Transverse colon (tissue), 3 donors: ENCODE measurements around the gene MTERF1.

Experiments
- CTCF ChIP-seq, 5 experiments: fragments of 200-600 bp in 3 of 5; fragments of 450-650 bp in 2 of 5; sonication (generic) in 3 of 5; IDR thresholded peaks; 1 replicate in 2 of 5; 2 replicates in 3 of 5; pipeline ENCODE4 v1.5.1; 2016 to 2017; ENCODE audit warnings: antibody characterized with exemption in 5 of 5, inconsistent platforms in 3 of 5, mild to moderate bottlenecking in 2 of 5, moderate library complexity in 1 of 5
- EP300 ChIP-seq: sonication (generic); formaldehyde crosslinking; IDR thresholded peaks from one replicate; pipeline ENCODE4 v1.6.1; 2017; ENCODE audit warnings: antibody characterized with exemption, low read depth

DNA sequence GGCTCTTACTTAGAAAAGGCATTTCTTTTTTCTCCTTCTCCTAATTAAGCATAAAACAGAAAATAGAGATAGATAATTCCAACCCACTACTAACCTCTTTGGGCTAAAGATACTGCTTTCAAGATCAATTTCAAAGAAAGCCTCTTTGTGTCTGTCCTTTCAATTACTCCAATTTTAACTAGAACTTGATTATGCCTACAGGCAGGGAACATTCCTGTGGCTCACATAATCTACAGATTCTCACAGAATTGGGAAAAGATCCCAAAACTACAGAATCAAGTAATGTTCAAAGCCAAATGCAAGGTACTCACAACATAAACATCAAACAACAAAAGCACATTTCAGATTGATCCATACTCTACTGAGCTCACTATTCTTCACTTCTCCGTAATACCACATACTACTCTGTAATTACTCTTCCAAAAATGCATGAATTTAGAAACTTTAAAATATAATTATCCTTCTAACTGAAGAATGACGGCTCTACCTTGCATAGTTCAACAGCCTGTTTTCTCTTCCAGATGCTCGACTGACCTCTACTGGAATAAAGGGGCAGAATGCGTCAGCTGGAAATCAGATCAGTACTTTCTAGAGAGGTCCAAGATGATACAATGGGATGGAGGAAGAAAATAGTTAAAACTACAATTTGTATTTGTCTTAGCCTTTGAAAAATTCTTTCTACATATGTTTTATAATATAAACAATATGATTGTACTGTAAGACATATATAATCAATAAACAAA, 3.9 kb downstream of the MTERF1 start:
- TF ChIP-seq CTCF (IDR thresholded peaks at IDR 0.05), result no peak
- TF ChIP-seq EP300, result no peak
